GM18873 (cell line): ENCODE results near the gene STX18.
"Not testable (repeated sequence)": the region's sequence is repeated elsewhere in the genome, so short reads cannot be mapped to it uniquely, and the experiment has no call there.

Source experiments
- ATAC-seq: cut with Tn5 transposase; IDR thresholded peaks from one replicate; pipeline ENCODE4 v1.9.1; 2021; ENCODE audit warnings: mild to moderate bottlenecking, moderate library complexity, moderate number of reproducible peaks; ENCODE audit not compliant: unreplicated experiment, low FRiP score

Gene STX18

DNA sequence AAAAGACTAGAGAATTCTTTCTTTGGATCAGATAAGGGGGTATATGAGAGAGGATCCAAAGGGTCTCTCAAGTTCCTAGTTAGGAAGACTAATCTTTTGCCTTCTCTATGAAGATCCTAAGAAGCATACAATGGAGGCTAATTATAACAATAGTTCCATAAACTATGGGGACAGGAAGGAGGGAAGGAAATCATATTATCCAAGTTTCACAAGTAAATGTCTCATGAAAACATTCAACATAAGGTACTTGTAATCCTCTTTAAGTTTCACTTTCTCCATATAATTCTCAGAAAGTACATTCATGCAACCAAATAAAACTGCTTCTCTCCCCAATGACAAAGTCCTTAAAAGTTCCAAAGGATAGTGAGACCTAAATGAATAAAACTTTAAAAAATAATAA lies 27.1 kb downstream of the STX18 start:
- no peak for ATAC-seq

DNA sequence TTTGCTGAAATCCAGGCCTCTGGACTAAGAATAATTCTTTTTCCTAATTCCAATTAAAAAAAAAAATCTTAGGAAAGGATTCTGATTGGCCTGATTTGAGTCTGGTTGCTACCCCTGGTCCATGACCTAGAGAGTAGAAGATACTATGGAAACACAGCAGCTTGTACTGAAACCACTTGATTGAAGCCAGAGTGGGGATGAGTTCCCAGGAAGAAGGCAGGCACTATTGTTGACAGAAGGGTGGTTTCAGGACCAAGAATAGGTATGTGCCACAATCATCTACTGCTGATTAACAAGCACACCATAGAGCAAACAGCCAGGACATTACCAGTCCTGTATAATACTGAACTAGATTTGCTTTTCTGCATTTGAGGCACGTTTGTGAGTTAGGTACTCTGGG lies 29.6 kb downstream of the STX18 start:
- ATAC-seq, result no peak

DNA sequence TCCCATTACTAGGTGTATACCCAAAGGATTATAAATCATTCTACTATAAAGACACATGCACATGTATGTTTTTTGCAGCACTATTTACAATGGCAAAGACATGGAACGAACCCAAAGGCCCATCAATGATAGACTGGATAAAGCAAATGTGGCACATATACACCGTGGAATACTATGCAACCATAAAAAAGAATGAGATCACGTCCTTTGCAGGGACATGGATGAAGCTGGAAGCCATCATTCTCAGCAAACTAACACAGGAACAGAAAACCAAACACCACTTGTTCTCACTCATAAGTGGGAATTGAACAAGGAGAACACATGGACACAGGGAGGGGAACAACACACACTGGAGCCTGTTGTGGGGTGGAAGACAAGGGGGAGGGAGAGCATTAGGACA lies 31.2 kb downstream of the STX18 start:
- not testable (repeated sequence) for ATAC-seq

DNA sequence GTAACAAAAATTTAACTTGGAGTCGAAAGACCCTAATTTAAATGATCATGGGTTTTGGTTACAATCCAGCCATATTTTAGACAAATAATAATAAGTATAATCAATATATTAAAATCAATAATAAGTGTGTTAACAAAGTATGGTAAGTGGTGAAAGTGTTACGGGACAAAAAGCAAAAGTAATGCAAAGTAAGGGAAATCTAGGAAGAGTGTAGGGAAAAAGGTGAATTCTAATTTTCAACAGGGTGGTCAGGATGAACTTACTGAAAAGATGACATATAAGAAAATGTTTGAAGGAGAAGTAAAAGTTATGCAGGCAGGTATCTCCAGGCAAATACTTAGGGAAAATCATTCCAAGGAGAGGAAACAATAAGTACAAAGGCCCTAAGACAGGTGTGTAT lies 32.3 kb downstream of the STX18 start:
- ATAC-seq, result no peak

DNA sequence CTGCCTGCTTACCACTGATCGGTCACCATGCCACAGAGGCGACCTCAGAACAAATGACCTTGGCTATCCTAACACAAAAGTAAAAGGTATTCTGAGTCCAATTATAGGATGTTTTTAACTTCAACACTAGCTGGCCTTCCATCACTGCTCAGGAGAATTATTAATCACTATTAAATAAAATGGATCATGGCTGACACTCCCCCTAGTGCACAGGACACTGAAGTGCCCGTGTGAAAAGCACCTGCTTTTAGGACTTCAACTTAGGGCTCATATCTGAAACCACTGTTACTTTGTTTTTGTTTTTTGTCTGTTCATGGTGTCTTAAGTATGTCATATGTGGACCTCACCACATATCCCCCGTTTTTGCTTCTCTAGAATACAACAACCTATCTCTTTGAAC lies 33.9 kb downstream of the STX18 start:
- no peak for ATAC-seq

DNA sequence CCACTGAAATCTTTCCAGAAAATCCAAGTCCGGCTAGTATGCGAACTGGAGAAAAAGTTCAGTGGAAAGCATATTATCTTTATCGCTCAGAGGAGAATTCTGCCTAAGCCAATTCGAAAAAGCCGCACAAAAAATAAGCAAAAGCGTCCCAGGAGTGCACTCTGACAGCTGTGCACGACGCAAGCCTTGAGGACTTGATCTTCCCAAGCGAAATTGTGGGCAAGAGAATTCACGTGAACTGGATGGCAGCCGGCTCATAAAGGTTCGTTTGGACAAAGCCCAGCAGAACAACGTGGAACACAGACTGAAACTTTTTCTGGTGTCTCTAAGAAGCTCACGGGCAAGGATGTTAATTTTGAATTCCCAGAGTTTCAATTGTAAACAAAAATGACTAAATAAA lies 34.4 kb downstream of the STX18 start:
- no peak for ATAC-seq

DNA sequence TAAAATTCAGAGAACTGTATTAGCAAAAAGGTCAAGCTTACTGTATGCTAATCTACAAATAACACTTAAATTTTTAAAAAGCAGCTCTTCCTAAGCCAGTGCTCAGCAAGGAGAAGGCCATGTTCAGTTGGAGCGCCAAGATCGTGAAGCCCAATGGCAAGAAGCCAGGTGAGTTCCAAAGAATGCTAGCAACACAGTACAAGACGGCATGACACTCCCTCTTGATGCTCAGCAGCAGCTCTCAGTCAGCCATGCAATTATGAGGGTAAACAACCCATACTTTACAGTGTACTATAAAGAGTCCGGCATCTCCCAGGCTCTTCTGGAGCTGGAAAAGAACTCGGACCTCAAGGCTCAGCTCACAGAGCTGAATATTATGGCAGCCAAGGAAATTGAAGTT lies 34.9 kb downstream of the STX18 start:
- ATAC-seq, result no peak

DNA sequence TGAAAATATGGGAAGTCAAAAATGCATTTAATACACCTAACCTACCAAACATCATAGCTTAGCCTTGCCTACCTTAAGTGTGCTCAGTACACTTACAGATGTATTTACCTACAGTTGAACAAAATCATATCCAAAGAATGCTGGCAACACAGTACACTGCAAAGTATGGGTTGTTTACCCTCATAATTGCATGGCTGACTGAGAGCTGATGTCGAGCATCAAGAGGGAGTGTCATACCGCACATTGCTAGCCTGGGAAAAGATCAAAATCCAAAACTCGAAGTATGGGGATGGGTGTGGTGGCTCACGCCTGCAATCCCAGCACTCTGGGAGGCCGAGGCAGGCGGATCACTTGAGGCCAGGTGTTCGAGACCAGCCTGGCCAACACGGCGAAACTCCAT lies 36.6 kb downstream of the STX18 start:
- ATAC-seq, result not testable (repeated sequence)

DNA sequence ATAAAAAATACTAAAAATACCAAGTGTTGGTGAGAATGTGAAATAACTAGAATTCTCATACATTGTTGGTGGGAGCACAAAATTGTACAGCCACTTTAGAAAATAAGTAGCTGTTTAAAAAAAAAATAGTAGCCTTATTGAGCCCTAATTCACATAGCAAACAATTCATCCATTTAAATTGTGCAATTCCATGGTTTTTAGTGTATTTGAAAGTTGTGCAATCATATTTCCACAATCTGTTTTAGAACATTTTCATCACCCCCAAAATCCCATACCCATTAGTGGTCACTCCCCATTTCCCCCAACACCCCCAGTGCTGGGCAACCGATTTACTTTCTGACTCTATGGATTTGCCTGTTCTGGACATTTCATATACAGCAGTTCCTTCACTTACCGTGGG lies 37.1 kb downstream of the STX18 start:
- no peak for ATAC-seq

DNA sequence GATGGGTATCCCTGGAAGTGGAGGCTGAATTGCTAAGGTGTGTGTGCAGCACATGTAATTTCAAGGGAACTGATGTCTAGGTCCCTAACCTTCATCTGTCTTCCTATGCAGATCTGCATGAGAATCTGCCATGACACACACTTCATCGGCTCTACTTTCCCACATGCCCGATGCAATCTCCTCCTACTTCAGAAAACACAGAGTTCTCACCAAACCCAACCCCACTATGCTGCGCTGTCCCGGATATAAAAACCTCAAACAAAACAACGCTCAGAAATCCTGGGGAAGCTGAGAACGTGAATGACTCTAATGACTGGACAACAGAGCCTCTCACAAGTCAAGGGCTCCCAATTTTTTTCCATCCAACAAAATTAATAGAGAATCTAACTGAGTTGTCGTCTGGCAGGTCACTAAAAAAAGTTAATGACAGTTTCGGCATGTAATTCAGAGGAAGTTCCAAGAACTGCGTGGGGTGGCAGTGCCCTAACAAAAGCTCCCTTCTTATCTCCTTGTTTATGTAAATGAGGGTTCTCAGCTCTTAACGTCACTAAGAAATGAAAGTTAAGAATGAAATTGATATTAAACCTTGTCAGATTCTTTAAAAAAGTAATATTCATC lies 39.0 kb downstream of the STX18 start:
- ATAC-seq, result no peak

DNA sequence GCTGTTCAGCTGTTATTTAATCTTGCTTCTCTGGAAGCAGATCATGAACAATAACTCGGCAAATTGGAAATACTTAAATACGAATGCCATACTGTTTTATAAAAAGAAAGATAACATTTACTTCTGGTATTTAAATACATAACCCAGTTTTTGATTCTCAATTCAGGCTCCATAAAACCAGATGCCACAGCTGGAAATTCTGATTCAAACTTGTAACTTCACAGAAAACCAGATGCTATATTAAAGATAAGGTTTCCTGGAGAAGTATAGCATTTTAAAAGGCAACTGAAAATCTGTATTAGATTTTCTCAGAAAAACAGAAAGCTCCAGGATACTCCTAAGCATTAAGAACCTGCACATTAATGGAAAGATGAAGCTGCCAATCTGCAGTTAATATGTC lies 40.2 kb downstream of the STX18 start:
- no peak for ATAC-seq

DNA sequence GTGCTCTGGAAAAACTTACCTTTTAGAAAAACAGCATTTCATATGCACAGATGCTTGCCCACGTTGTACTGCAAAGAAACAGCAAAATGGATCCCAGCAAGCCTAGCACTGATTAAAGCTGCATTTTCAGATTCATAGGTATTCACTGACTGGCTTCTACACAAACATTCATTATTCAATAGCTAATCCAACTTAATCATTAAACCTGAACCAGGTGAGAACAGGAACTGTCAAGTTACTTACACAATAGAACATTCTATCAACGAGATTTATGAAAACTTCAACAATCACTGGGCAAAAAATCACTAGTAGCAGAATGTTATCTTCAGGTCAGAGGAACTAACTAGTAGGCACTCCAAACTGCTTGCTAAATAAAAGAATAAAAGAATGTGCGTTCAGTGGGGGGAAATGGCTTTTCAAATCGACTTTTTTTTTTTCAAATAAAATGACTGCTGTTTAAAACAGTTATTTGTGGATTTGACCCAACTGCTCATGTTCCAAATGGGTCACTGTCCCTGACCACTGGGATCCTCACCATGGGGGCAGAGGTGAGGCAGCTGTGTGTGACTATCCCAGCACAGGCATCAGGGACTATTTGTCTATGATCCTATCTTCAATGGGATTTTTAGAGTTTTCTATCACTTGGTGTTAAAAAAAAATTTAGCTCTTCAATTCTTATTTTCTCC lies 42.3 kb downstream of the STX18 start:
- no peak for ATAC-seq

DNA sequence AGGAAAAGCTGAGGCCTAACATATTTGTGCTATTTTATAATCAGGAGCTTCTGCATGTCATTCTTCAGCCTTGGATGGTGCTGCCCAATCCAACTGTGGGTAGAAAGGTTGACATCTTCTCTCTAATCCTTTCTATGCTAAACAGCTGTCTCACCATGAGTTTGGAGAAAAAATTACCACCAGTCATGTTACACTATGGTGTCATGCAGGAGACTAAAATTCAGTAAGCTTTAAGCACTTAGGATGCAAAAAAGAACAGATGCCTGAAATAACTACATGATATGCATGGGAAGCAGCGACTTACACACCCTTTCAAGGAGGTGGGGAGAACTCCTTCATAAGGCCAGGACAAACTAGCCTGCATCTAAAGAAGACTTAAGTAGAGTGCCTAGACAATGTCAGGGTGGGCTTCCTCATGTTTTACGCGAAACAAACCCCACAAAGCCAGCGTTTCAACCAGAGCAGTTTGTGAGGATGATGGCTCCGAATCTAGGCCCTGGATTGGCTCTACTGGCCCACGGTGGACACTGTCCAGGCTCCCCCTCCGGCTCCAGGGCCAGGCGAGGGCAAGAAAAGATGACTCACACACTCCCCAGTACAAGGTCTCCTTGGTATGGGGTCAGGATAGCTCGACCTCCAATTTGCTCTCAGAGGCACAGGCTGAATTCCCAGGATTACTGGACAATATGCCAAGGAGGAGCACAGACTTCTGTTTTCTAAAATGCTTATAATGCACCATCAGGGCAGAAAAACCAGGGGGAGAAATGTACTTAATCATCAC lies 45.1 kb downstream of the STX18 start:
- no peak for ATAC-seq

DNA sequence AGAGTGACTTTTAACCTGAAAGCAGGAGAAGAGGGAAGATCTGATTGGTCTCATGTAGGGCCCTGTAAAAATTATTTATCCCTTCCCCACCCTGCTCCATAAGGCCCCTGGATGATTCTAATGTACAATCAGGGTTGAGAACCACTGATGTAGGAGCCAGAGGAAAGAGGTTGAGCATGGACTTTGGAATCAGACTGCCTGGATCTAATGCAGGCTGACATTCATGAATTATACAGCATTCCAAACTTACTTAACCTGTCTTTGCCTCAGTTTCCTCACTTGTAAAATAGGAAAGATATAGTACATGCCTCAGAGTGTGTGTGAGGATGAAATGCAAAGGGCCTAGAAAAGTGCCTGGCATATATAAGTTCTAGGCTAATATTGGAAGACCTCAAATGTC lies 47.0 kb downstream of the STX18 start:
- ATAC-seq, result no peak

DNA sequence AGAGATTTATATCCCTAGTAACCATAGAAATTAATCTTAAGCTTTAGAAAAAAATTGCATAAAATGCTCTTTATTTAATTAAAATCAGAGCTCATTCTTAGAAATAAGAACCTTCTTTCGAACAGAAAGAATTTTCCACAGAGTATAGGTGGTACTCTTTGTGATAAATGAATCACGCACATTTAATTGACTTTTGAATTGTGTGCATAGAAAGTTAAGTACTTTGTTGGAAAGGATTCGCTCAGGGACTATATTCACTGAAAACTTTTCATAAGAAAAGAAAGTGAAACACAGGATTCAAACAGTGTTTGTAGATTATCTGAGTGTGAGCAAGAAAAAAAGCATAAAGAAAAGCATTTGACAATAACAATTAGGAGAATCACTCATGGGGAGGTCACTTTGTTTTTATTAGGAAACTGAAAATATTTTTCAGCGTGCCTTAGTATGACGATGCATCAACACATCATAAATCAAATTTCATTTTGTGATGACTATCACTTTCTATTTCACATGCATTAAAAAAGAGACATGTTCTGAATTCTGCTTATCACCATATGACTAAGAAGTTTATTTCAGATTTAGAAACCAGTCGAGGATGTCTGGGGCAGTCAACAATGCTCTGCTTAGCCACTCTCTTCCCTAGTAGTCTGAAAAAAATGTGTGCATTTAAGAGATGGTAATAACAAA lies 49.5 kb downstream of the STX18 start:
- ATAC-seq, result no peak

DNA sequence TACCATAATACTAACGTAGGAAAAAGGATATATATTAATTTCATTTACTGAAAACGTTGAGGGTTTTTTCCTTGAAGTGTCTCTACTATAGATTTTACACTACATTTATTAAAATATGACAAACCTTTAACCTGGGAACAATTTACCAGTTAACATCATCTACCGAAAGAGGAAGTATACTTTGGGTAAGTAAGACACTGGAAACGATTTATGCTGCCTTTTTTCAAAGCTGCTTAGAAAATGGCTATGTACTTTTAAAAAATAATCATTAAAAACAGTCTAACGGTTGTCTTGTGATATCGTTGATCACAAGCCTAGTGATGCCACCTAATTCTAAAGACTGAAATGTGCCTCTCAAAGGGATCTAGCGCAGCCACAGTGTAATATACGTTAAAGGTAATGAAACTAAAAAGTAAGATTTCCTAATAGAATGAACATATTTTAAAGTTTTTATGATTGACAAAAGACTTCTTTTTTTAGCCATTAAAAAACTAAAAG lies 50.4 kb downstream of the STX18 start:
- ATAC-seq, result no peak

DNA sequence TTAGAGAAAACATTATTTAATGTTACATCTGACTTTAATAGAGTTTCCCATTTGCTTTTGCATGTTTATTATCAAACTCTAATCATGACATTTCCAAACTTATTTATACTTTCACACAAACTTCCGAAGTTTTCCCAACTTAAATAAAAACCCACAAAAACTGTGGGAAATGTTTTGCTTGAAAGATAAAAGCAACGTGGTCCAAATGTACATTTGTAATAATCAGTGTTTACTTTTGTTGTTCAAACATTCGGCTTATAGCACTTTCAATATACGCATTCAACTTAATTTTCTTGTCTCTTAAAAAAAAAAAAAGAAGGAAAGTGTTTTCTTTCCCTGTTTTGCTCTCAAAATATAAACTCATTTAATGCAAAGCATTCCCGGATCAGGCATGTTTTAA lies 51.0 kb downstream of the STX18 start:
- ATAC-seq, result no peak

DNA sequence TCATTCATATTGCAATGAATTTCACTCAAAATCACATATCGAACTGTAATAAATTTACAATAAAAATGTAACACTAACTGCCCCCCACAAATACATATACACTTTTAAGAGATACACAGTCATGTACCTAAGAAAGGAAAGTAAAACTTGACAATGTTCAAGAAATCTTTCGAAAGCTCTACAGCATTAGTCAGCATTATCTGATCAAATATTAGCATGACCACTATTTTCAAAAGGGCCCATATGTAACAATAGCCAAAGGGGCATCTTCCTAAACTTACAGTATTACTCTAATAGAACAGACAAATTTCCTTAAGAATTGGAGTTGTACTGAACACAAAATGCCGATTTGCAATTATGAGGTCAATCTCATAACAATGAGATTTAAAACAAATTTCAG lies 51.8 kb downstream of the STX18 start:
- ATAC-seq, result no peak

DNA sequence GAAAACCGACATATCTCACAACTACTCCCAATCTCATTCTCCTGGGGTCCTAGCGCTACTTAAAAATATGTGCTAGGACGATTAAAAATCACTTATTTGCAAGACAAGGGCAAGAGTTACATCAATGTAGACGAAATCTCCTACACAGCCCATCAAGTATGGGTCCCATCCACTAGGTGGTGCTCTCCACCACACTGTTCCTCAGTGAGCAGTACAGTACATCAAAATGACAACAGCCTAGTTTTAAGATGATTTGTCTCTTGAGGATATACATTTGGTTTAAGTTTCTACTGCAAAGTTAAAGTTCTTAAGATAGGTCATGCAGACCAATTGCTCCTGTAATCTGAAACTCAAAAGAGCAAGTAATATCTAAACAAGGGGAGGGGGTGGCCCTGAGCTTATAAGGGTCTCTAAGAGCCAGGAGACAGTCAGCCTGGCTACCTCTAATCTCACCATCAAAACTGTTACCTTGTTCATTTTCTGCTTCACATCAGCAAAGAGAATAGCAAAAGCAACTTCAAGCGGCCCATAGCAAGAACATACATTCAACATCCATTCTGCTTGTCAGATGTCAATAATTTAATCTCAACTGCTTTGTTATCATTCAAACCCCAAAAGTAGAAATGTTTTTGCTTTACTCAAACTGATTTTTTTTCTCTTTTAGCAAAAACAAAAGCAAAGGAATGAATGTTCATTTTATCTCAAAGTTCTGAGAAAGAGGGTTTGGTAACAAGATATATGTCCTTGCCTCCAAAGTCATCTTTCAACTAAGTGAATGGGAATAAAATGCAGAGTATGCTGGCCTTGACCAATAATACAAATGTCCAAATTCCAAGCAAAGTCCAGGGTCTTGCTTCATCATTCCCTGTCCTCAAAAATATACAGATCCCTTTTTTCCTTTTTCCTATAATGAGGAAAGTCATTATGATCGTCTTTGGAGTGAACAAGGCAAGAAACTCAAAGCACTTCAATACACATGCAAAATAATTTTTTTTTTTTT lies 53.1 kb downstream of the STX18 start:
- peak; percentile 78 for ATAC-seq

DNA sequence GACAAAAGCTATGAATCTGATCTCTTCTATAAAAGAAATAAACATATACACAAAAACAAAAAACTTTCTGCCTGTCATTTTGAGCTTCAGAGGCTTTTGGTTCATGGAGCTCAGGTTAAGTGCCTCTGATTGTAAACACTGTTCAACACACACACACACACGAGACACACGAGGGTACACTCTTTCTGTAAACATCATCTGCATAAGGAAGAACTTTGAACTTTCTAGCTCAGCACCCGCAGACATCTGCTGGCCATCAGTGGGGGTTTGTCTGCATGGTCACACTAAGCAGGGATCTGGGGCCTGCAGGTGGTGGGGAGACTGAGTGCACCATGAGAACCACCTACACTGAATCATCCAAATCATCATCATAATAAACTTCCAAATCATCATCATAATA lies 54.9 kb downstream of the STX18 start:
- no peak for ATAC-seq
